ENCODE data around the gene NTM. TPM values are rescaled to one million over a fixed set of nuclear protein-coding genes. Genes with fewer than 3 reads are reported as not detected.

The NTM gene
- total and polyA plus RNA-seq, 10 donors = 0.13 to 1.6 (median 0.67) TPM

DNA sequence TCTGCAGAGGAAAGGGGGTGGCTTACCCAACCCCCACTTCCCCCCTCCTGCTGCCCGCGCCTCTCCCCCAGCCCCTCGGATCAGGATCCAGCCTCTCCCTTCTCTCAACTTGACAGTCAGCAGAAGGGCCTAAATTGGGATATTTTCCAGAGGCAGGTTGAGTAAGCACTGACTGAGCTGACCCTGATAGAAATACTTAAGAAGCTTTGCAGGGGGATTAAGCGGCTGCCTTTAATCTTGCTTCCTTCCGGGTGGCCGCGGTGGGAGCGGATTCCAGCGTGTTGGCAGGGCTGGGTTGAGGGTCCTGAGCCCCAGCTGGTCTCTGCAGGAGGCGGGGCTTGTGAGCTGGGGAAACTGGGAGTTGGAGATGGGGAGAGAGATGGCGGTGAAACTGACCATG is 445.2 kb downstream of the NTM start:
- H3K27ac ChIP-seq = no peak overlapping the region
- intact Hi-C loops (cut with DNase I; ENCODE audit: low total_unique reads) = no loop called here
- TF ChIP-seq POLR2A (IDR thresholded peaks at IDR 0.05) (no peak), POLR2AphosphoS5 (IDR thresholded peaks at IDR 0.05) (no peak)
- TF ChIP-seq, protein P1, sequence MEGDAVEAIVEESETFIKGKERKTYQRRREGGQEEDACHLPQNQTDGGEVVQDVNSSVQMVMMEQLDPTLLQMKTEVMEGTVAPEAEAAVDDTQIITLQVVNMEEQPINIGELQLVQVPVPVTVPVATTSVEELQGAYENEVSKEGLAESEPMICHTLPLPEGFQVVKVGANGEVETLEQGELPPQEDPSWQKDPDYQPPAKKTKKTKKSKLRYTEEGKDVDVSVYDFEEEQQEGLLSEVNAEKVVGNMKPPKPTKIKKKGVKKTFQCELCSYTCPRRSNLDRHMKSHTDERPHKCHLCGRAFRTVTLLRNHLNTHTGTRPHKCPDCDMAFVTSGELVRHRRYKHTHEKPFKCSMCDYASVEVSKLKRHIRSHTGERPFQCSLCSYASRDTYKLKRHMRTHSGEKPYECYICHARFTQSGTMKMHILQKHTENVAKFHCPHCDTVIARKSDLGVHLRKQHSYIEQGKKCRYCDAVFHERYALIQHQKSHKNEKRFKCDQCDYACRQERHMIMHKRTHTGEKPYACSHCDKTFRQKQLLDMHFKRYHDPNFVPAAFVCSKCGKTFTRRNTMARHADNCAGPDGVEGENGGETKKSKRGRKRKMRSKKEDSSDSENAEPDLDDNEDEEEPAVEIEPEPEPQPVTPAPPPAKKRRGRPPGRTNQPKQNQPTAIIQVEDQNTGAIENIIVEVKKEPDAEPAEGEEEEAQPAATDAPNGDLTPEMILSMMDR (IDR thresholded peaks at IDR 0.05 in 8 of 11, conservative IDR thresholded peaks at IDR 0.05 in 3 of 11) = no peak
- WGBS, 5 donors = 28 to 56% (median 36%) methylated on average over 11 of the region's 11 CpGs
- H3K27me3 ChIP-seq (replicated peaks in 1 of 7) = peaks cover 0 to 9% (median 0%) of the 10 kb centered on the region in 7 donors
- no peak overlapping the region for H3K4me3 ChIP-seq
- no peaks in the 10 kb centered on the region for H3K9me3 ChIP-seq
- no peak for DNase-seq
- no peaks in the 10 kb centered on the region for H3K36me3 ChIP-seq
- no peaks in the 10 kb centered on the region for H3K4me1 ChIP-seq

DNA sequence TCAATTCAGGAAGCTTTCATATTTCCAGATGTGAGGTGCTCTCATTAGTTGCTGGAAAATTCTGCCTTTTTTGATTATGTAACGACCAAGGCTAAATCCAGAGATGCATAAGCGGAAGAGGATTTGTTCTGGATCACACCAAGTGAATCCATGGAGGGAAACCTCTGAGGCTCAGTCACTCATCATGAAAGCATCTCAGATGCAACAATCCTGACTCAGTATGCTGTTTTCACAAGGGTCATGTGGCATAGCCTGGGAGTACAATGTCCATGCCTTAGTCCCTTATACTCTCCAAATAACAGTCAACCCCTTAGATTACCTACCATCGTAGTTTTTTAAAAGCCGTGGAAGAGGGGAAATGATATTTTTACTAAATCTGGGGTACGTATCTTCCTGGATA is 445.6 kb downstream of the NTM start:
- Histone ChIP-seq H3K4me1 (no peaks in the 10 kb centered on the region), H3K27ac (no peak overlapping the region), H3K27me3 (replicated peaks in 1 of 7) (peaks cover 0 to 9% (median 0%) of the 10 kb centered on the region in 7 donors), H3K4me3 (no peak overlapping the region), H3K9me3 (no peaks in the 10 kb centered on the region), H3K36me3 (no peaks in the 10 kb centered on the region)
- WGBS, 5 donors = 83 to 88% (median 84%) methylated on average over 5 of the region's 5 CpGs
- intact Hi-C loops (cut with DNase I; ENCODE audit: low total_unique reads) = no loop called here
- TF ChIP-seq POLR2AphosphoS5 (IDR thresholded peaks at IDR 0.05) (no peak), POLR2A (IDR thresholded peaks at IDR 0.05) (no peak)
- TF ChIP-seq, protein P1 (IDR thresholded peaks at IDR 0.05 in 8 of 11, conservative IDR thresholded peaks at IDR 0.05 in 3 of 11) = no peak
- no peak for DNase-seq

DNA sequence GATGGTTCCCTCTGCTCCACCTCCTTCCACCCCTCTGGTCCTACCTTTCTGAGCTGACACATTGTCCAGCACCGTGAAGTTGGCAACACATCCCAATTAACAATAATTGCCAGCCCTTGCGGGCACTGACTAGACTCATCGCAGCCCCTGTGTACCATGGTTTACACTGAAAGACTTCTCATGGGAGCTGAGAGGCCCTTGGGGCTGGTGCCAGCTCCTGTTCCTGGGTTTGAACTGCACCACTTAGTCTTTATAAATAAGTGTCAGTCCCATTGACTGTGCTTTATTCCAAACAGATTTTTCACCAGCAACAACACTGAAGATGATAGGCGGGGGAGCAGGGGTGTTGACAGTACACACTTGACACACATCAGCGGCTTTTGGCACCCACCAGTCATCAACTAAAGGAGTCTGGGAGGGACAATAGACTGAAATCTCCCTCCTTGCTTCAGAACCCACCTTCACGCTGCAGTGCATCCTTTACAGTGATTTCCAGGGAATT is 447.3 kb downstream of the NTM start:
- Histone ChIP-seq H3K27ac (no peak overlapping the region), H3K27me3 (replicated peaks in 1 of 7) (peaks cover 0 to 6% (median 0%) of the 10 kb centered on the region in 7 donors), H3K9me3 (no peaks in the 10 kb centered on the region), H3K4me3 (no peak overlapping the region), H3K4me1 (no peaks in the 10 kb centered on the region), H3K36me3 (no peaks in the 10 kb centered on the region)
- intact Hi-C loops (cut with DNase I; ENCODE audit: low total_unique reads) = no loop called here
- whole genome bisulfite sequencing, 5 donors = 73 to 85% (median 83%) methylated on average over 6 of the region's 6 CpGs
- TF ChIP-seq POLR2AphosphoS5 (IDR thresholded peaks at IDR 0.05) (no peak), POLR2A (IDR thresholded peaks at IDR 0.05) (no peak)
- TF ChIP-seq, protein P1 (IDR thresholded peaks at IDR 0.05 in 8 of 11, conservative IDR thresholded peaks at IDR 0.05 in 3 of 11) = no peak
- DNase-seq = no peak

DNA sequence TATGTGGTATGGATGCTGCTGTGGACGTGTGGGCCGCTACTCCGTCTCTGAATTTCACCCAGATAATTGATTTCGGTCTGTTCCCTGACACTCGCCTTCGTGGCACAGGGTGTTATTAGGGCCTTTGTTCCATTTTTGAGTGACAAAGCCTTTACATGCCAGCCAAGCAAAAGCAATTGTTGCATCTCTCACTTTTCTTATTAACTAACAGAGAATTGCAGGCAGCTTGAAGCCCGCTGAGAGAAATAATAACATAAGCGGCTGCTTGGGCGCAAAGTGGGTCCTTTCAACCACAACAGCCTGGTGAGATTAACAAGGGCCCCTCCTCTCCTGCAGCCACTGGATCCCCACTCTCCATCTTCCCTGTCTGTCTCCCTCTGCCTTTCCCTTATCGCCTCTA is 449.4 kb downstream of the NTM start:
- no peak overlapping the region for H3K27ac ChIP-seq
- DNase-seq = no peak
- intact Hi-C loops (cut with DNase I; ENCODE audit: low total_unique reads) = no loop called here
- H3K9me3 ChIP-seq = no peaks in the 10 kb centered on the region
- WGBS, 5 donors = 91 to 98% (median 95%) methylated on average over 10 of the region's 10 CpGs
- no peaks in the 10 kb centered on the region for H3K36me3 ChIP-seq
- TF ChIP-seq POLR2A (IDR thresholded peaks at IDR 0.05) (no peak), POLR2AphosphoS5 (IDR thresholded peaks at IDR 0.05) (no peak)
- TF ChIP-seq, protein P1 (IDR thresholded peaks at IDR 0.05 in 8 of 11, conservative IDR thresholded peaks at IDR 0.05 in 3 of 11) = no peak
- H3K4me1 ChIP-seq = no peaks in the 10 kb centered on the region
- H3K4me3 ChIP-seq = no peak overlapping the region
- peaks cover 0 to 6% (median 0%) of the 10 kb centered on the region in 7 donors for H3K27me3 ChIP-seq (replicated peaks in 1 of 7)

Data from spleen (tissue), 11 donors.